Uterus (tissue), 2 donors: Measurements from ENCODE around the gene KRT72.

Source experiments
- CTCF ChIP-seq, 4 experiments: fragments of 200-600 bp in 2 of 4; fragments of 450-650 bp in 2 of 4; sonication (generic) in 2 of 4; IDR thresholded peaks; one replicate each; pipeline ENCODE4 v1.5.1; 2016 to 2019; ENCODE audit warnings: antibody characterized with exemption in 4 of 4, mild to moderate bottlenecking in 2 of 4, moderate library complexity in 1 of 4
- POLR2A ChIP-seq, 2 donors: fragments of 450-650 bp; IDR thresholded peaks; one replicate each; pipeline ENCODE4 v1.6.1; 2016; ENCODE audit warnings: antibody characterized with exemption in 2 of 2, mild to moderate bottlenecking in 1 of 2, moderate library complexity in 1 of 2

GRCh38 chr12:52636189-52636588 is 34.9 kb upstream of the KRT72 start:
- no peak for TF ChIP-seq POLR2A (IDR thresholded peaks at IDR 0.05)
- TF ChIP-seq CTCF (IDR thresholded peaks at IDR 0.05), result no peak
